Retinal pigment epithelial cell (primary cell): Measurements from ENCODE around the gene SEMA3G.

ENCODE experiments used
- DNase-seq: peaks from one replicate; pipeline ENCODE4 v3.0.0-alpha.2; 2010; ENCODE audit warnings: low read depth
- H3K4me3 ChIP-seq: 2 replicates; pipeline ENCODE4 v1.5.1; 2011; ENCODE audit warnings: mild to moderate bottlenecking, low read length, control low read depth, moderate library complexity
- TF ChIP-seq, protein P1 (sequence below): conservative IDR thresholded peaks from 2 replicates; pipeline ENCODE4 v1.5.1; 2011; ENCODE audit warnings: low read depth, low read length, control low read depth, inconsistent platforms

The SEMA3G gene

DNA sequence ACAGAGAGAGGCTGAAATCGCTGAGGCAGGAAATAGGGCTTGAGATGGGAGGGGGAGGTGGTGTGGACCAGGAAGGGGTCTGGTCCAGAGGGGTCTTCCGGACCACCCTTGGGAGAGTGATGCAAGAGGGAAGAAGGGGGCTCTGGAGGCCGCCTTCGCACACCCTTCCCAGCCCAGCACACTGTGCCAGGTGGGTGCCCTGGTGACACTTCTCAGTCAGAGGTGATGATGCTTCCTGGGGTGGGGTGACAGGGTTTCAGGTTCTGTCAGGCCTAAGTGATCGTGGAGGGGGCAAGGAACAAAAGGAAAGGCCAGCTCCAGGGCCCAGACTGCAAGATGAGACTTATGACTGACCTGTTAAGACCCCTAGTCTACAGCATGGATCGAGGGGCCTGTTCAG is 12.7 kb downstream of the SEMA3G start:
- no peak for DNase-seq
- no peak overlapping the region for H3K4me3 ChIP-seq
- TF ChIP-seq, protein P1, sequence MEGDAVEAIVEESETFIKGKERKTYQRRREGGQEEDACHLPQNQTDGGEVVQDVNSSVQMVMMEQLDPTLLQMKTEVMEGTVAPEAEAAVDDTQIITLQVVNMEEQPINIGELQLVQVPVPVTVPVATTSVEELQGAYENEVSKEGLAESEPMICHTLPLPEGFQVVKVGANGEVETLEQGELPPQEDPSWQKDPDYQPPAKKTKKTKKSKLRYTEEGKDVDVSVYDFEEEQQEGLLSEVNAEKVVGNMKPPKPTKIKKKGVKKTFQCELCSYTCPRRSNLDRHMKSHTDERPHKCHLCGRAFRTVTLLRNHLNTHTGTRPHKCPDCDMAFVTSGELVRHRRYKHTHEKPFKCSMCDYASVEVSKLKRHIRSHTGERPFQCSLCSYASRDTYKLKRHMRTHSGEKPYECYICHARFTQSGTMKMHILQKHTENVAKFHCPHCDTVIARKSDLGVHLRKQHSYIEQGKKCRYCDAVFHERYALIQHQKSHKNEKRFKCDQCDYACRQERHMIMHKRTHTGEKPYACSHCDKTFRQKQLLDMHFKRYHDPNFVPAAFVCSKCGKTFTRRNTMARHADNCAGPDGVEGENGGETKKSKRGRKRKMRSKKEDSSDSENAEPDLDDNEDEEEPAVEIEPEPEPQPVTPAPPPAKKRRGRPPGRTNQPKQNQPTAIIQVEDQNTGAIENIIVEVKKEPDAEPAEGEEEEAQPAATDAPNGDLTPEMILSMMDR = no peak

DNA sequence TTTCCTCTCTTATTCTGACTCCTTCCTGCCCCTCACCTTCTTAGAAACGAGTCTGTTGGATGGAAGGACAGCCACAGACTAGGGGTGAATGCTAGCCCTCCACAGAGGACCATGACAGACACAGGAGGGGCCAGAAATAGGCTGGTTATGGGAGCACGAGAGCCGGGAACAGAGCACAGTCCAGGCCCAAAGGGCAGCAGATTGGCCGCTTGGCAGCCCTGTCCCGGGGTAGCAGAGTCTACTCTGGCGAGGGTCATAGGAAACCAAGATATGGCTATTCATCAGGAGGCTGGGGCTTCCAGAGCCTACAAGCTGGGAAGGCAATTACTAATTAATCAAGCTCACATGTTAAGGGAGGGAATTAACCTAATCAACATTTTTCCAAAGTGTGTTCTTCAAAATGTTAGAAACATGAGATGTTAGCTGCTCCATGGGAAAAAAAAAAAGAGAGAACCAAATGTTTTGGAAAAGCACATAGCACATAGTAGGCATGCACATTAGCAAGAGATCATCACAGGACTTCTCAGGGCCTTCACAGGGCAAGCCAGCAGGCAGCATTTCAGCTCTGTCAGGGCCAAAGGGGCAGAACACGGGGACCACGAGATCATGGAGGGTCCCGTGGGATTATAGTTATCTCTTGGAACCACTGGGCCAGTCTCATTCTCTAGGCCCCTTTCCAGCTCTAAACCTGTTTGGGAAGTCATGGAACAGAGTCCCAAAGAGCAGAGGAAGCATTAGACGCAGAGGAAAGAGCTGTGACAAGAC is 13.3 kb downstream of the SEMA3G start:
- H3K4me3 ChIP-seq = no peak overlapping the region
- no peak for DNase-seq
- TF ChIP-seq, protein P1 = no peak

DNA sequence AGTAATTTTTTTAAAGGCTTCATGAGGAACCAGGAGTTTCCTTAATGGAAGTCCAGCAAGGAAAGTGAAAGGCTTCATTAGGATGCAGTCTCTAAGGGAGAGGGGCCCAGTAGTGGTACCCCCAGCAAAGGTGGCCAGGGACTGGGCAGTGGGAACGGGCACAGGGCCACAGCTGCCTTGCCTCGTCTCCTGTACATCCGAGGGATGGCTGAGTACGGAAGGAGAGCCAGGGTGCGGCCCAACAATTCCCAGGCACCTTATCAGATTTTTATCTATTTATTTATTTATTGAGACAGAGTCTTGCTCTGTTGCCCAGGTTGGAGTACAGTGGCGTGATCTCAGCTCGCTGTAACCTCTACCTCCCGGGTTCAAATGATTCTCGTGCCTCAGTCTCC is 14.5 kb downstream of the SEMA3G start:
- no peak for DNase-seq
- TF ChIP-seq, protein P1 = no peak
- no peak overlapping the region for H3K4me3 ChIP-seq

DNA sequence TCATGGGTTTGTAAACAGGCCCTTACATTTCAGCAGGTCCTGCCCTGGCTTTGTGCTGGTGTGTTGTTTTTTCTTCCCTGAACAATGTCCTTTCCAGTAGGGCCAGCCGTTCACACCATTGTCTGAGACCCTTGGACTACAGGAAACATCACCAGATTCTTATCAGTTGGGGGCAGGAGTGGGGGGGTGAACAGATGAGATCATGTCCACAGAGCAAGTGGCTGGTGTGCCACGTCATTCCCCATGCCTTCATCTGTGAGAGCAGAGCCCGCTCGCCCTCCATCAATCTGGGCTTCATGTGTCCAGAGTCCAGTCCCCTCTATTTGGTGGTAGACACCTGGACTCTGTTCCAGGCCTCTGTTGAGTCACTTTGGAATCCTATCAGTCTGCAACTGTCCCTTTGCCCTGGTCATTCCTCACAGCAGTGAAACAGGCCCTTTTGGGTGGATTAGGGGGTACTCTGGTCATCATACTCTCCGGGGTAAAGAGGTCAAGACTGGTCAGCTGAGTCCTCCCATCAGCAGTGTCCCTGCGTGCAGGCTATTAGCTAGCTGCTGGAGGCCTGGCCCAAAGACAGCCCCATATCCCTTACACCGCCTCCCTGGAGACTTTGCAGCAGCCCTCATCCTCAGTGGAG is 15.0 kb downstream of the SEMA3G start:
- no peak for DNase-seq
- H3K4me3 ChIP-seq = no peak overlapping the region
- TF ChIP-seq, protein P1 = no peak

DNA sequence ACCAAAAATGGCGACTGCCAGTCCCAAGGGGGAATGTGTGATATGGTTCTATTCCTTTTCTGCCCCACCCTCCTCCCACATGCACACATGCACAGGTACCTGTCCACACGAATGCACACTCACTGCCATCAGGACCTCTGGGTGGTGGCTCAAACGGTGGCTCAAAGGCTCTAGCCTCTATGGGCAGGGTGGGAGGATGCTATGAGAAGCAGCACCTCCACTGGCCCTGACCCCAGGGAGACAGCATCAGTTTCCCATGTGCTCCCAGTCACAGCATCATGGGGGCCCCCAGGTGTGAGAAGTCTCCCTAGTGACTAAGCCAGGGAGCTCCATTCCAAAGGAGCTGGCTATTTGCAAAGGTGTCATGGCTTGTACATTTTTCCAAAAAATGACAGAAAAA is 15.9 kb downstream of the SEMA3G start:
- H3K4me3 ChIP-seq = no peak overlapping the region
- no peak for DNase-seq
- TF ChIP-seq, protein P1 = no peak

DNA sequence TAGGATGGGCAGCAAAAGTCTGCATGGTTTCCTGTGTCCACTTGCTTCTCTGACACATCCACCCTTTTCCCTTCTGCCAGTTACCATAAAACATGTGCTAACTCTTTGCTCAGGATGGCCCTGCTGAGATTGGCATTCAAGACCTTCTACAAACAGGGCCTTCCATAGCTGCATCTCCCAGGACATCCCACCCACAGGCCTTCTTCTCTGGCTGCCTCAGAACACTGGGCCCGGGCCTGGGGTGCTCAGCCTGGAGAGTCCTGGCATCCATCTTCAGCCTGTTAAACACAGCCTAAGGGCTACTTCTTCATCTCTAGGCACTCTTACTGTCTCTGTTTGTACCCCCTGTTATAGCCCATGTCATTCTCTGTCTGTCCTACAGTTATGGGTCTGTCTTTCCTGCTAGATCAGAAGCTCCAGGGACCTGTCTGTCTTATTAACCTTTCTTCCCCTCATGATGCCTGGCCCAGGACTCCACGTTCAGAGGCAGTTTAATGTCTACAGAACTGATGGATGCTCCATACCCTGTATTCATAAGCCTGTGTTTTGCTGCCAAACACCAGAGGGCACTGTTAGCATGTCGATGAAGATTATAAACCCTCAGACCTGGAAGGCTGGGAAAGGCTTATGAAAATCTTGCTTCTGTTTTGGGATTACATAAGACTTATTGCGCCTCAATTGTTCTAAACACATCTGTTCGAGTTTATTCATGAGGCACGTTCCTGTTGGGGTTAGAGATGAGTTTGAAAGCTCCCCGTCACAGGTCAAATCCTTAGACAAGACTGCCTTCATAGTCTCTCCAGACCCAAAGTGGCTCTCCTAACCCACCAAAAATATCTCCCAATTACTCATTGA is 16.5 kb downstream of the SEMA3G start:
- H3K4me3 ChIP-seq = no peak overlapping the region
- DNase-seq = peak; percentile 55
- TF ChIP-seq, protein P1 = peak; percentile 86
